HG03095 (cell line): ENCODE data around the gene DNAH8.
"Not testable (repeated sequence)": the region's sequence is repeated elsewhere in the genome, so short reads cannot be mapped to it uniquely, and the experiment has no call there.

Experiments used
- ATAC-seq: cut with Tn5 transposase; IDR thresholded peaks from one replicate; pipeline ENCODE4 v1.9.1; 2021; ENCODE audit warnings: moderate library complexity; ENCODE audit not compliant: unreplicated experiment

The DNAH8 gene

DNA sequence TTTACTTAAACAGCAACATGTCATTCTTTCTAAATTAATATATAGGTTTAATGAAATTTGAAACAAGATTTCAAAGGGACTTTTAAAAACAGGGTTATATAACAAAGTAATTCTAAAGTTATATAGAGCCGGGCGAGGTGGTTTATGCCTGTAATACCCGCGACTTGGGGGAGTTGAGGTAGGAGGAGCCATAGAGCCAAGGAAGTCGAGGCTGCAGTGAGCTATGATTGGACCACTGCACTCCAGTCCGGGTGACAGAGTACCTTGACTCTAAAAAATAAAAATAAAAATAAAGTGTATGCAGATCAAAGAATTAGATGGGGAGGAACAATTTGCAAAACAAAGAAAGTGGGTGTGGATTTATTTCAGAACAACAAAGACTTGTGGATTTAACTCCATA, 182.4 kb downstream of the DNAH8 start:
- no peak for ATAC-seq

DNA sequence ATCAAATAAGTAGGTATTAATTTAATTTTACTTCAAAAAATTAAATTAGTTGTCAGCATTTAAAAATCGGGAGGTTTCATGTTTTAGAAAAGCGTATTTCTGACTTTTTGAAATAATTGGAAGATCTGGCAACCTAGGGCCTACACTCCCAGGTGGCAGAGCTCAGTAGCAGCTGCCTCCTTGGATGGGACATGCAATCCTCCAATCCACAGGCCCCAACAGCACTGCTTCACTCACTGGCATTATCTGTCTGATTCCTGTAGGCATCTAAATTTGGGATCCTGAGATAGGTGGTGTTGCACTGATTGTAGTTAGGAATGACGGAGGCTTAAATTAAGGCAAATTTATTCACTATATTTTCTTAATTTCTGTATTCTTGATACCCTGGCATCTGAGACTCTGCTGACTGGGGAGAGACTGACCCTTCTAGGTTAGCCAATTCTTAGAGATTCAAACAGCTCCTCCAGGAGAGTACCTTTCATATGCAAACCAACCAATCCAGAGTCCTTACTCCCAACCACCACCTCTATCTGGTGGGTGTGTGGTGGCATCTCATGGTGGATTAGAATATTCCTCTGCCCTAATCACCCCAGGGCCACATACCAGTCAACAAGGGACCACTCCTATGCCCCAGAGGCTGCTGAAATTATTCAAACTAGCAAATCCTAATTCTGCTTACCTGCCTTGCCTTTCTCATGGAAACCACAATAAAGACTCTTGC, 186.9 kb downstream of the DNAH8 start:
- no peak for ATAC-seq

DNA sequence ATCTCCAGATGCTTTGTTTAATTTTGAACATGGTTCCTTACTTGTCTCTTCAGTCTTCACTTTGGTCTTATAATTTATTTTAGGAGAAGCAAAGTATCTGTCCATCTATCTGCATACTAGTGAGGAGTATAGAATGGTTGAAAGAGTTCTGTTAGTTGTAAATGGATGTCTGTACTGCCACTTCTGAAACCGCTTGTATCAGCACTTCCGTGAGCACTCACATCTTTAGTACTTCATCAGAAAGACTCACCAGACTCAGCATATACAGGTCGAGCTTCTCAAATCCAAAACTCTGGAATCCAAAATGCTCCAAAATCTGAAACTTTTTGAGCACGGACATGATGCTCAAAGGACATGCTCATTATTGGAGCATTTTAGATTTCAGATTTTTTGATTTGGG, 191.5 kb downstream of the DNAH8 start:
- no peak for ATAC-seq

DNA sequence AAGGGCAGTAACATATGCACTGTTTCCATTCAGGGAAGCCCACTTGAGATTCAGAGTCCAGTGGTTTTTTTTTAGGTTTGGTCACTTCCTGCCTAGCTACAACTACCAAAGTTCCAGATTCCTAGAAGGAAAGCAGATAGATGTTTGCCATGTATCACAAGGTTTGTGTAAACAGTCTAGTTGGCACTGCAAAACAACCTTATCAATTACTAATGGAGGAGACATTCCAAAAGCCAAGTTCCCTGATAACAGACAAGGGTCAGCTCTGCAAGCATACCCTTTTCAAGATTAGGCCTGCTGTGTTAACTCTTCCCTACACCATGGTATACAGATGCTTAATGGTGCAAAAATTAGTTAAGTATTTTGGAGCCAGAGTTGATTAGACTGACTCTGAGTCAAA, 192.2 kb downstream of the DNAH8 start:
- no peak for ATAC-seq

DNA sequence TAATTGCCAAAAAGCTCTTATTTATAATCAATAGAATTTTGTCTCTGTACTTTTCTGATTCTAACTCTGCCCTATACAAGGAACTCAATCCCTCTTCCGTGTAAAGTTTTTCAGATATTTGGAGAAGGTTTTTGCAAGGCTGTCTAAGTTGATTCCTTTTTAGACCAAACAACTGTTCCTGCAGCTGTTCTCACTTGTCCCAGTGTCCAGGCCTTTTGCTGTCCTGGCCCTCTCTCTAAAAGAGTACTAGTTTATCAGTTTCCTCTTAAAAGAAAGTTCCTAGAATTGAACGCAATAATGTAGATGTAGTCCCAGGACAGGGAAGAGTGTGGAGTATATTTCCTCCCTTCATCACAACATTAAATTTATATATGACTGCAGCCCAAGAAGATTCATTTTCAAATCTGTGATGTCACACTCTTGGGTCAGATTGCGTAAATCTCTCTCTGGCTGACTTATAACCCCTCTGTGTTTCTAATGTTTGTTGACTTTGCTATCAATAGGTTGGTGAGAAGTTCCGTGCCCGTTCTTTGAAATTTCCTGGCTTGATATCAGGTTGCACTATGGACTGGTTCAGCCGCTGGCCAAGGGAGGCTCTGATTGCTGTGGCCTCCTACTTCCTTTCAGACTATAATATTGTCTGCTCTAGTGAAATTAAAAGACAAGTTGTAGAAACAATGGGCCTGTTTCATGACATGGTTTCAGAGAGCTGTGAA, 194.1 kb downstream of the DNAH8 start:
- ATAC-seq: no peak

DNA sequence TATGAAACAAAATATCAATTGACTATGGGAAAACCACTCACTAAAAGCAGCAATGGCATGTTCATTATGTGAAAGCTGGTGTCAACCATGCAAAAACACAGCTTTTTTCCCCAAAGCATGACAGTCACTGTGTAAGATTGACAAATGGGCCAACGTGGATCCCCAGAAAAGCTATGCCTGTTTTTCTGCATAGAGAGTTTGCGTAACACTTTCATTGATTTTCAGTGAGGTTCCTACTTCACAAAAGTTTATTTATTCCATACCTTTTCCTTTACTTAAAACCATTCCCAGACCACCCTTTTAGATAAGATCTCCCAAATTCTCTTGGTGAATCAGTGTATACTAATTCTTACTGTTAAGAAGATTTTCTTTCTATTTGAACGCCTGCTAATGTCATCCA, 195.1 kb downstream of the DNAH8 start:
- no peak for ATAC-seq

DNA sequence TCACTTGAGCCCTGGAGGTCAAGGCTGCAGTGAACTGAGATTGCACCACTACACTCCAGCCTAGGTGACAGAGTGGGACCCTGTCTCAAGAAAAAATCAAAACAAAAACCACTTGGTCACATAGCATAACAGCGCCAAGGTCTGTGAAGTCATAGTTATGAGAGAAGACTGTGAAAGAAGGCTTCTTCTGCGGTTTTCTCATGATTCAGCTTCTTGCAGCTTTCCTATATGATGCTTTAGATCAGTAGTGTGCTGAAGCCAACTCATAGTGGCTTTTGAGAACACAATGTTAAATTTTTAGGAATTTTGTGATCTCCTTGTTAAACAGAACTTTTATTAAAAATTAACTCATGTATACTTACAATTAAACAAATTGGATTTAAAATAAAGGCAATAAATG, 197.3 kb downstream of the DNAH8 start:
- ATAC-seq: no peak

DNA sequence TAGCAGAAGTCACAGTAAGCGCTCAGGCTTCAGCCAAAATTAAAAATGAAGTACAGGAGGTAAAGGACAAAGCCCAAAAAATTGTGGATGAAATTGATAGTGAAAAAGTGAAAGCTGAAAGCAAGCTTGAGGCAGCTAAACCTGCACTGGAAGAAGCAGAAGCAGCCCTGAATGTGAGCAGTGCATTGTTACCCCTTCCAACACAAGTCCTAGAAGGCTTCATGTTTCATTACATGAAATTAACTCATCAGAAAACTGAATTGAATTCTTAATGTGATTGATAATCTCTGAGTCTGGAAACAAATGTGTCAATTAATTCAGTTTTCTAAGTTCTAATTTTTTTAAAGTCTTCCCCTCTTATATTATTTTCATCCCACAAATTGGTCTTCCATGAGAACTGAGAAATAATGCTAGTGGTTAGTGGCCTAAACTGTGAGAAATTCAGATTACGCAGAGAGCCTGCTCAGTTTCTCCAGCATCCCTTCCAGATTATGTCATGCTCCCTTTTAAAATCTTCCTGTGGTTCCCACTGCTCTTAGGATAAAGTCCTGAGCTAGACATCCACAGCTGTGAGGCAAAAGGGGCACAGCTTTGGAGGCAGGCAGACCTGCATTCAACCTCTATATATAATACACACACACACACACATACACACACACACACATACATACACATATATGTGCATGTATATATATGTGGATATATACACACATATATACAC, 200.3 kb downstream of the DNAH8 start:
- ATAC-seq: no peak

DNA sequence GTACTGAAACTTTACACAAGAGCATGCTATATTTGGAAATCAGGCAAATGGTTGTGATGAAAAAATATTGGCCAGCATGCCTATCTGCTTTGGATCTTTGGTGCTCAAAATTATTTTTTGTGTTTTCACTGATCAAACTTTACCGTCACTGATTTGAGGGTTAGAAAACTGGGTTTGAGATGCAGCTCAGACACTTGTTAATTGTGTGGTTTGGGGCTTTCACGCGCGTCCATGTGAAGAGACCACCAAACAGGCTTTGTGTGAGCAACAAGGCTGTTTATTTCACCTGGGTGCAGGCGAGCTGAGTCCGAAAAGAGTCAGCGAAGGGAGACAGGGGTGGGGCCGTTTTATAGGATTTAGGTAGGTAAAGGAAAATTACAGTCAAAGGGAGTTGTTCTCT, 206.4 kb downstream of the DNAH8 start:
- ATAC-seq: not testable (repeated sequence)

DNA sequence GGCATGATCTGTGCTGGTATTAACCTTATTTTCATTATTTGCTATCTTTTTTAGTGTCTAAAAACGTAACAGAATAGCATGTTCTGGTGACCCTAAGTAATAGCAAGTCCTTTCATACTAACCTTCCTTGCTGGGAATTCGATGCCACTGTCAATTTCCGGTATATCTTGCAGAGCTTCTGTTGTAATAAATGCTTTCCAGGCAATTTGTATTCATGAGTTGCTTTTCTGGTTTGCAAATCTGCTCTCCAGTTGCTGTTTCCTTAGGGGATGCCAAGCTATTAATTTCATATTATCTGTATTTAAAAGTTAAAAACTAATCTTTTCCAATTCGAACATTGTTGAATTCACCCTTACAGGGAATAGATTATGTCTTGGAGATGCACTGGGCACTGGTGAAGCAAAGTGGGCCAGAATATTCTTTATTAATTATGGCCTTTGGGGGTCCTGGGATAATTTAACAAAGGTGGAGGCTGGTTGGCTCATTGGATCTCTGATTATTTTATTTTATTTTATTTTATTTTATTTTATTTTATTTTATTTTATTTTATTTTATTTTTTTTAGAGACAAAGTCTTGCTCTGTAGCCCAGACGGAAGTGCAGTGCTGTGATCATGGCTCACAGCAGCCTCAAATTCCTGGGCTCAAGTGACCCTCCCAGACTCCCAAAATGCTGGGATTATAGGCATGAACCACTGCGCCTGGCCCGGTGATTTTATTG, 209.8 kb downstream of the DNAH8 start:
- no peak for ATAC-seq

DNA sequence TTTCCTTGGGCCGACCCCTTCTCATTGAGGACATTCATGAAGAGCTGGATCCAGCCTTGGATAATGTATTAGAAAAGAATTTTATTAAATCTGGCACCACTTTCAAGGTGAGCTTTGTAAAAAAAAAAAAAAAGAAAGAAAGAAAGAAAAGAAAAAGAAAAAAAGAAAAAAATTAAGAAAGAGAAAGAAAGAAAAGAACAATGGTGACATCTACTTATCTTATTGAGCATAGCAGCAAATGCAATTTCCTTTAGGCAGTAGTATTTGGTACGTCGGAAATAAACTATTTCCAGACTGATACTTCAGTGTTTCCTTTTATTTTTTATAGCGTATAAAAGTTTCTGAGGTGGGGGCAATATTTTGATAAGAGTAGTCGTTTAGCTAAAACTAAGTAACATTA, 214.4 kb downstream of the DNAH8 start:
- ATAC-seq: no peak

DNA sequence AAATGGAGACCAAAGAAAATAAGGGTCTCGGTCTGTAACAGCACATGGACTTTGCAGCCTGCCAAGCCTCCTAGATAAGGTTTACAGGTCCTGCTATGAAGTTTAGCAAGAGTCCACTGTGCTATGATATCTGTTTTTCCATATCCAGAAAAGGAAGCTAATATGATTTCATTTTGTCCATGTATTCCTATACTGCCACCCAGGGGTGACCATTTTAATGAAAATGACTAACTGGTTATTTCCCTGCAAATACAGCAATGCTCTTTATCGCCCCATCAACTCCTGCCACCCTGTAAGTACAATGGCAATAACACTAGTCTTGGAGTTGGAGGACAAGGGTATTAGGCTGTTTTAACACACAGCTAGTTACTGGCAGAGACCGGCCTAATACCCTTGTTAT, 218.3 kb downstream of the DNAH8 start:
- ATAC-seq: no peak

DNA sequence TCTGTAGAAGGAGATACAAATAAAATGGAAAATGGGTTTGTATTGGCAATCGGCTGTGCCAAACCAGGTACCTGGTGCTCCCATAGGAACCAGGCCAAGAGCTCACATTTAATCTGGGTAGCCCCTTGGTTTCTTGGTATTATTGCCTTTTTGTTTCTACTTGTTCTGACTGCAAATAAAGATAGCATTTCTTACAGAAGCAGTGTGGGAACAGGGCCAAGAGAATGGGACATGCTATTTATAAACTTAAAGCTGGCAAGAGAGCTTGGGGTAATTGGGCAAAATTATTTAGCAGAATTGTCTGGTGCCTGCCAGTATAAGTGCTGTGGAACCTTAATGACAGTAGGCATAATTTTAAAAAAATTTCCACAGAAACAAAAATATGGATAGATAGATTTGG, 219.9 kb downstream of the DNAH8 start:
- ATAC-seq: no peak

DNA sequence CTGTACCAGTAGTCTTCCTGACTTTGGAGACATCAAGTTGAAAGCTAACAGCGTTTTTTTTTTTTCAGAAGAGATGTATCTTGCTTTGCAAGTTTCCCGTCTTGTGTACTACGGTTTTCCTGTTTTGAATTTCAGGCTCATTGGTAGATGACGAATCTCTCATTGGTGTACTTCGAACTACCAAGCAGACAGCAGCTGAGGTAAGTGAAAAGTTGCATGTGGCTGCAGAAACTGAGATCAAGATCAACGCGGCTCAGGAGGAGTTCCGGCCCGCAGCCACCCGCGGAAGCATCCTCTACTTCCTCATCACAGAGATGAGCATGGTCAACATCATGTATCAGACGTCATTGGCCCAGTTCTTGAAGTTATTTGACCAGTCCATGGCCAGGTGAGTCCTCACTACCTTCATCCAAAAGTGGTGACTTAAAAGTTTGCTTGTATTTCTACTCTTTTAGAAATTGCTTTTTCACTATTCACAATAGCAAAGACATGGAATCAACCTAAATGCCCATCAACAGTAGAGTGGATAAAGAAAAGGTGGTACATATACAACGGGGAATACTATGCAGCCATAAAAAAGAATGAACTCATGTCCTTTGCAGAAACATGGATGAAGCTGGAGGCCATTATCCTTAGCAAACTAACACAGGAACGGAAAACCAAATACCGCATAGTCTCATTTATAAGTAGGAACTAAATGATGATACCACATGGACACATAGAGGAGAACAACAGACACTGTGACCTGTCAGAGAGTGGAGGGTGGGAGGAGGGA, 222.9 kb downstream of the DNAH8 start:
- no peak for ATAC-seq

DNA sequence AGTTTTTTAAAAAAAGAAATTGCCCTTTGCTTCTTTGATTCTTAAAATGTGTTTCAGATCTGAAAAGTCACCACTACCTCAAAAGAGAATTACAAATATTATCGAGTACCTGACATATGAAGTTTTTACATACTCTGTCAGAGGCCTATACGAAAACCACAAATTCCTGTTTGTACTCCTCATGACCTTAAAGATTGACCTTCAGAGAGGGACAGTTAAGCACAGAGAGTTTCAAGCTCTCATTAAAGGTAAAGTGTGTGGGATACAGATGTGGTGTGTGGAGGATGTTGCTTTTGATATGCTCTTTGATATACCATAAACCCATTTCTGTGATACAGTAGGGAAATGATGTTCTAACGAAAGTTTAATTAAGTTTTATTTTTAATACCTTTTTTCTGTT, 223.6 kb downstream of the DNAH8 start:
- no peak for ATAC-seq

DNA sequence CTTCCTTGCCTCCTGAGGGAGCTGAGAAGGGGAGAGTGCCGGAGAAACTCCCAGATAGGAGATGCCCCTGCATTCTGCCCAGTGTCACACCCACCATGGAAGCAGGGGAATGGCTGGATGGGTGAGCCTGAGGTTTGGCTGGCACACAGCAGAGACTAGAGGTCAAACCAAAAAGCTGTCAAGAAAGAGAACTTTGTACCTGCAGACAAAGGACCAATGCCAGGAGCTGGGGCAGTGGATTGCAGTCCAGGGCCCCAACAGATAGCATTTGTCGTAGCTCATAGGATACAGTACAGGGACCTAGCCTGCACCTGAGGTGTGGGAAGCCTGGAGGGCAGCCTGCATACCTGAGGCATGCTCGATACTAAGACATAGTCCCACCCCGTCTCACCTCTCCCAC, 227.3 kb downstream of the DNAH8 start:
- no peak for ATAC-seq

DNA sequence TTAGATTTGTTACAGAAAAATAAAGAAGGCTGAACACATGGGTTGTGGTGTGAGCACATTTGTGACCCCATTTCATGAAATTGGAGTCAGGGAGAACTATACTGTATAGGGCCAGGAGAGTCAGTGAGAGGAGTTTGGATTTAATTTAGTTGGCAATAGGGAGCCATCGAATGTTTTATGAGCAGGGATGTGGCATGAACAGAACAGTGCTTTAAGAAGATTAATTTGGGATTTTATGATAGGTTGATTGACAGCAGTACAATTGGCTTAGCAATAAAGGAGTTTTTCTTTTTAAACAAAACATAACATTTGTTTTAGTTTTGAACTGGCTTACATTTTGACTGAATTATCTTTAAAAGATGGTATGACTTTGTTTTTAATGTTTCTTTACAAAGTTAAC, 227.9 kb downstream of the DNAH8 start:
- no peak for ATAC-seq

DNA sequence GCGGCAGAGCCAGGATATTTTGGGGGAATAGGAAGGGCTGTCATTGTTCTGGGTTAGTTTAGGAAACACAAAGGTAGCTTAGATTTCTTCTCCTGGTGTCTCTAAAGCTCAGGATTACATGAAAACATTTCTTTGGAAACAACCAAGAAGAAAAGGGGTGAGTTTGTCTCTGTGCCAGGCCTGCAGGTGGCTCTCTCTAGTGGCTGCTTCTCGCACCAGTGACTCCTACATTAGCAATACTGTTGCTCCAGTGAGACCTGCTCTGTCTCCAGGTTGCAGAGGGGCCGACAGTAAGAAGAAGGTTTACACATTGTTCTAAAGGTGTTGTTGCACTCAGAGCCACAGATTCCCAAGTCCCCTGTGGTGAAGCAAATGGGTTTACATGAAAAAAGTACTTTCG, 228.9 kb downstream of the DNAH8 start:
- ATAC-seq: no peak

DNA sequence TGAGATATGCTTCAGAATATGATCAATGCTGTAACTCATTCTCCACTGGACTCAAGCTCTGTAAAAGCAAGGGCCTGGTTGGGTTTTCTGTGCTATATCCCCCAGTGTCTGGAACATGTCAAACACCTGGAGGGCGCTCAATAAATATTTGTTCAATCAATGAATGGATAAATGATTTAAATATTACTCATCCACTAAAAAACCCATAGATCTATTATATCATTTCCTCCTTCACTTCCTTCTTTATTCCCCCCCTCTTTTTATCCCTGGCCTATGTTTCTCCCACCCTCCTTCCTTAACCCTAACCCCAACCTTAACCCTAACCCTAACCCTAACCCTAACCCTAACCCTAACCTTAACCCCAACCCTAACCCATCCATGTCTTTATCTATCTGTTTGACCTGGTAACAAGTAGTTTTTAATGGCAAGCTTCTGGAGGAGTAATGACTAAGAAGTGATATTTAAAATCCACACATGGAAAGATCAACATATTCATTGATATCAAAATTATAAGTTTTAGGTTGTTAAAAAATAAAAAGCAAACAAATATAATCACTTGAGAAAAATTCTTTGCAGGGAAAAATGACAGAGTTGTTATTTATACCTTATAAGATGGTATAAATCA, 229.7 kb downstream of the DNAH8 start:
- ATAC-seq: no peak

DNA sequence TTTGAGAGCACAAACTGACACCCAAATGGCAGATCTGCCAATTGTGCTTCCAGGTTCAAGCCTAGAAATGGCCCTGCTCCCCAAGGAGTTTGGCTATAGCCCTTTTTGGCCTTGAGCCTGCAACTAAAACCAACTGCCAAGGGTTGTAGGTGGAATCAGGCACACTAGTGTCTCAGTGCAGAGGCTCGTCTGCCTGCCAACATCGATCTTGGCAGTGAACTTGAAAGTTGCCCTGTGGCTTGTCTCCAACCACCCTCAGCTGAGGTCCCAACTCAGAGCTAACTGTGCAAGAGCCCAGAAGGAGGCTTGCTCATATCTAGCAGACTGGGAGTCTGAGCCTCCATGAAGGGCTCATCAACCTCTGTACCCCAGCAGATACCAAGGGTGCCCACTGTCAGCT, 240.8 kb downstream of the DNAH8 start:
- ATAC-seq: no peak
